OCI-LY1 (cell line): Measurements from ENCODE around the gene CD3E.

Experiments used
- H2AFZ ChIP-seq: fragments of 200-600 bp; sonication (generic), shearing (Covaris generic); 2 replicates; pipeline ENCODE4 v1.6.0; 2014; ENCODE audit warnings: antibody characterized with exemption, mild to moderate bottlenecking, low read length
- H3F3A ChIP-seq: fragments of 200-600 bp; sonication (generic), shearing (Covaris generic); 2 replicates; pipeline ENCODE4 v1.6.0; 2014; ENCODE audit warnings: mild to moderate bottlenecking, antibody characterized with exemption, low read length, moderate library complexity; ENCODE audit not compliant: insufficient read depth
- H3K27ac ChIP-seq: fragments of 200-600 bp; sonication (generic); 2 replicates; pipeline ENCODE4 v1.5.1; 2014; ENCODE audit warnings: low read length, mixed run types, mild to moderate bottlenecking, low read depth; ENCODE audit not compliant: poor library complexity, severe bottlenecking
- H3K27me3 ChIP-seq: fragments of 200-600 bp; sonication (generic); 2 replicates; pipeline ENCODE4 v1.6.0; 2014; ENCODE audit warnings: antibody characterized with exemption, mild to moderate bottlenecking, low read length, moderate library complexity; ENCODE audit not compliant: insufficient read depth
- H3K36me3 ChIP-seq: fragments of 200-600 bp; sonication (generic); 2 replicates; pipeline ENCODE4 v1.6.1; 2014; ENCODE audit warnings: mild to moderate bottlenecking, antibody characterized with exemption, low read length, moderate library complexity, mixed read lengths; ENCODE audit not compliant: insufficient read depth
- H3K4me1 ChIP-seq: fragments of 200-600 bp; sonication (generic); 2 replicates; pipeline ENCODE4 v1.5.1; 2014; ENCODE audit warnings: mild to moderate bottlenecking, low read length, moderate library complexity; ENCODE audit not compliant: insufficient read depth, severe bottlenecking
- H3K4me2 ChIP-seq: fragments of 200-600 bp; sonication (generic), shearing (Covaris generic); 2 replicates; pipeline ENCODE4 v1.6.1; 2014; ENCODE audit warnings: low read length
- H3K4me3 ChIP-seq: fragments of 200-600 bp; sonication (generic); 2 replicates; pipeline ENCODE4 v1.5.1; 2014; ENCODE audit warnings: low read length, low read depth, mild to moderate bottlenecking, mixed read lengths; ENCODE audit not compliant: poor library complexity, severe bottlenecking
- H3K79me2 ChIP-seq: fragments of 200-600 bp; shearing (Covaris generic); 2 replicates; pipeline ENCODE4 v1.6.1; 2016; ENCODE audit warnings: mixed run types, low read length, mixed read lengths; ENCODE audit not compliant: insufficient read depth
- H3K9ac ChIP-seq: fragments of 200-600 bp; sonication (generic), shearing (Covaris generic); 2 replicates; pipeline ENCODE4 v1.6.1; 2014; ENCODE audit warnings: mild to moderate bottlenecking, low read length, mixed read lengths
- H3K9me2 ChIP-seq: fragments of 200-600 bp; sonication (generic), shearing (Covaris generic); 2 replicates; pipeline ENCODE4 v1.6.1; 2014; ENCODE audit warnings: low read depth, mild to moderate bottlenecking, low read length, mixed read lengths
- H3K9me3 ChIP-seq: fragments of 200-600 bp; shearing (Covaris generic); 2 replicates; pipeline ENCODE4 v1.6.1; 2014; ENCODE audit warnings: low read length, mixed read lengths
- H4K20me1 ChIP-seq: fragments of 200-600 bp; sonication (generic), shearing (Covaris generic); 2 replicates; pipeline ENCODE4 v1.6.0; 2016; ENCODE audit warnings: mild to moderate bottlenecking, low read length; ENCODE audit not compliant: insufficient read depth
- CTCF ChIP-seq: fragments of 200-600 bp; sonication (generic), shearing (Covaris generic); IDR thresholded peaks from 2 replicates; pipeline ENCODE4 v1.5.1; 2017; ENCODE audit warnings: mild to moderate bottlenecking, antibody characterized with exemption, low read length, moderate library complexity, mixed read lengths
- EZH2 ChIP-seq: fragments of 200-600 bp; sonication (generic), shearing (Covaris generic); IDR thresholded peaks from 2 replicates; pipeline ENCODE4 v1.8.0; 2017; ENCODE audit warnings: borderline replicate concordance, mixed run types, mild to moderate bottlenecking, antibody characterized with exemption, low read length, moderate library complexity, mixed read lengths

The CD3E gene

GRCh38 chr11:118286545-118286944 lies 18.0 kb upstream of the CD3E start:
- Histone ChIP-seq H3K4me1 (no peaks in the 10 kb centered on the region), H4K20me1 (no peaks in the 10 kb centered on the region), H3K36me3 (no peaks in the 10 kb centered on the region), H3K79me2 (no peaks in the 10 kb centered on the region), H2AFZ (no peak overlapping the region), H3K4me2 (no peak overlapping the region), H3K4me3 (no peak overlapping the region), H3K27ac (no peak overlapping the region), H3K9ac (no peak overlapping the region), H3K9me3 (no peaks in the 10 kb centered on the region), H3F3A (no peaks in the 10 kb centered on the region), H3K27me3 (no peaks in the 10 kb centered on the region), H3K9me2 (no peaks in the 10 kb centered on the region)
- TF ChIP-seq CTCF (no peak), EZH2 (no peak)

- Histone ChIP-seq H3K9ac (no peak overlapping the region), H4K20me1 (no peaks in the 10 kb centered on the region), H3K4me1 (no peaks in the 10 kb centered on the region), H3K9me2 (no peaks in the 10 kb centered on the region), H3K36me3 (no peaks in the 10 kb centered on the region), H2AFZ (no peak overlapping the region), H3K27ac (no peak overlapping the region), H3F3A (no peaks in the 10 kb centered on the region), H3K9me3 (no peaks in the 10 kb centered on the region), H3K4me3 (no peak overlapping the region), H3K4me2 (no peak overlapping the region), H3K79me2 (no peaks in the 10 kb centered on the region), H3K27me3 (no peaks in the 10 kb centered on the region)
- no peak for TF ChIP-seq EZH2
- TF ChIP-seq CTCF = no peak
Measured at GRCh38 chr11:118287006-118287405, 17.5 kb upstream of the CD3E start.

GRCh38 chr11:118289401-118289800 lies 15.1 kb upstream of the CD3E start:
- Histone ChIP-seq H3K4me2 (no peak overlapping the region), H2AFZ (no peak overlapping the region), H3K9me3 (no peaks in the 10 kb centered on the region)

More at GRCh38 chr11:118289401-118289800, 15.1 kb upstream of the CD3E start:
- no peaks in the 10 kb centered on the region for H3K36me3 ChIP-seq
- H3K9ac ChIP-seq = no peak overlapping the region
- no peaks in the 10 kb centered on the region for H4K20me1 ChIP-seq
- TF ChIP-seq EZH2 (no peak), CTCF (no peak)
- H3K4me3 ChIP-seq = no peak overlapping the region
- H3K9me2 ChIP-seq = no peaks in the 10 kb centered on the region
- no peaks in the 10 kb centered on the region for H3F3A ChIP-seq
- no peaks in the 10 kb centered on the region for H3K27me3 ChIP-seq
- no peaks in the 10 kb centered on the region for H3K4me1 ChIP-seq
- H3K27ac ChIP-seq = no peak overlapping the region
- H3K79me2 ChIP-seq = no peaks in the 10 kb centered on the region
